Testis (tissue), 3 donors: Measurements from ENCODE around the gene GFPT2. TPM values are rescaled to one million over a fixed set of nuclear protein-coding genes. Genes with fewer than 3 reads are reported as not detected.

Source experiments
- DNase-seq: peaks from one replicate; pipeline ENCODE4 v3.0.0-alpha.2; 2019
- H3K27ac ChIP-seq, 2 donors: fragments of 200-600 bp; sonication (generic); one replicate each; pipeline ENCODE4 v1.5.1; 2019
- H3K27me3 ChIP-seq: fragments of 200-600 bp; sonication (generic); one replicate; pipeline ENCODE4 v1.5.1; 2019
- H3K36me3 ChIP-seq: fragments of 200-600 bp; sonication (generic); one replicate; pipeline ENCODE4 v1.5.1; 2017; ENCODE audit warnings: low read depth; ENCODE audit errors: missing control alignments
- H3K4me1 ChIP-seq: fragments of 200-600 bp; sonication (generic); one replicate; pipeline ENCODE4 v1.5.1; 2019
- H3K4me3 ChIP-seq, 2 donors: fragments of 200-600 bp; sonication (generic); one replicate each; pipeline ENCODE4 v1.5.1; 2017 to 2019
- H3K9me3 ChIP-seq: fragments of 200-600 bp; sonication (generic); one replicate; pipeline ENCODE4 v1.5.1; 2017
- POLR2A ChIP-seq: fragments of 450-650 bp; IDR thresholded peaks from one replicate; pipeline ENCODE4 v1.6.1; 2017; ENCODE audit warnings: antibody characterized with exemption, mild to moderate bottlenecking, moderate library complexity
- WGBS, 2 donors: methylation state at CpG; one replicate each; pipeline ENCODE4 v1.1.5; 2018; 5-methylcytosine and 5-hydroxymethylcytosine counted together
- intact Hi-C: fragments of 100-400 bp; cut with DNase I; formaldehyde crosslinking; loops from one replicate; pipeline ENCODE4 v1.15.1; 2023; ENCODE audit warnings: low total_unique reads
- polyA plus RNA-seq: library from polyadenylated mRNA; stranded (reverse); fragments of 350-450 nt; fragmentation: Illumina TruSeq; extraction: RNeasy Lipid Tissue Mini Kit (QIAGEN cat#74804); gene quantifications from one replicate; pipeline ENCODE4 v1.2.3, GENCODE V29; 2014; ENCODE audit warnings: low read depth, low replicate concordance; ENCODE audit not compliant: insufficient read depth
- total RNA-seq, 2 donors: library from RNA; depleted of rRNA; stranded (reverse); fragments of >200 nt; gene quantifications; one replicate each; pipeline ENCODE4 v1.2.3, GENCODE V29; 2016
- TF ChIP-seq, protein P1 (sequence below), 3 experiments: fragments of 450-650 bp in 2 of 3; fragments of 200-600 bp in 1 of 3; sonication (generic) in 1 of 3; IDR thresholded peaks; one replicate each; pipeline ENCODE4 v1.5.1; 2016 to 2019; ENCODE audit warnings: antibody characterized with exemption in 3 of 3, mild to moderate bottlenecking in 2 of 3, moderate library complexity in 1 of 3

GFPT2 gene
- total and polyA plus RNA-seq, 3 donors from 2014 or later: 17.6 to 21.7 (median 17.9) TPM

GRCh38 chr5:180370861-180371641 is 17.9 kb upstream of the GFPT2 start:
- TF ChIP-seq POLR2A: no peak
- TF ChIP-seq, protein P1, sequence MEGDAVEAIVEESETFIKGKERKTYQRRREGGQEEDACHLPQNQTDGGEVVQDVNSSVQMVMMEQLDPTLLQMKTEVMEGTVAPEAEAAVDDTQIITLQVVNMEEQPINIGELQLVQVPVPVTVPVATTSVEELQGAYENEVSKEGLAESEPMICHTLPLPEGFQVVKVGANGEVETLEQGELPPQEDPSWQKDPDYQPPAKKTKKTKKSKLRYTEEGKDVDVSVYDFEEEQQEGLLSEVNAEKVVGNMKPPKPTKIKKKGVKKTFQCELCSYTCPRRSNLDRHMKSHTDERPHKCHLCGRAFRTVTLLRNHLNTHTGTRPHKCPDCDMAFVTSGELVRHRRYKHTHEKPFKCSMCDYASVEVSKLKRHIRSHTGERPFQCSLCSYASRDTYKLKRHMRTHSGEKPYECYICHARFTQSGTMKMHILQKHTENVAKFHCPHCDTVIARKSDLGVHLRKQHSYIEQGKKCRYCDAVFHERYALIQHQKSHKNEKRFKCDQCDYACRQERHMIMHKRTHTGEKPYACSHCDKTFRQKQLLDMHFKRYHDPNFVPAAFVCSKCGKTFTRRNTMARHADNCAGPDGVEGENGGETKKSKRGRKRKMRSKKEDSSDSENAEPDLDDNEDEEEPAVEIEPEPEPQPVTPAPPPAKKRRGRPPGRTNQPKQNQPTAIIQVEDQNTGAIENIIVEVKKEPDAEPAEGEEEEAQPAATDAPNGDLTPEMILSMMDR (IDR thresholded peaks at IDR 0.05): no peak
- DNase-seq: no peak
- intact Hi-C loops: no loop called here
- 64 to 90% methylated on average over 9 to 24 of the region's 24 CpGs for WGBS, 2 donors
- H3K27ac ChIP-seq: no peak overlapping the region
- H3K4me3 ChIP-seq: no peak overlapping the region
- no peaks in the 10 kb centered on the region for H3K27me3 ChIP-seq
- no peaks in the 10 kb centered on the region for H3K4me1 ChIP-seq
- H3K36me3 ChIP-seq: no peaks in the 10 kb centered on the region
- H3K9me3 ChIP-seq: no peaks in the 10 kb centered on the region

DNA sequence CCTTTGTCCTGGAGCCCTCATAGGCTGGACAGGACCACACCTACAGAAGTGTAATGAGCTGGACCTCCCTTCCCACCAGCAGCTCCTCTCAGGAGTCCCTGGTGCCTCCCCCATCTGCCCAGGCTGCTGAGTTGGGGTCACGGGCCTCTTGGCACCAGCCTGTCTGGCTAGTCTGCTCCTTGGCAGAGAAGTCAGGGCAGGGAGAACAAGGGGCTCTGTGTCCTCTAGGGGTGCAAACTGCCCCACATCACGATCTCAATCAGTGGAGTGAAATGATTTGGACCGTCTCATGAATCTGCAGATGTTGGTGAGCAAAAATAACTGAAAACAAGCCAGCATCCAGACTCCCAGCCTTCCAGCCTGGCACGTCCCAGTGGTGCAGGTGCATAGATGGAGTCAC is 14.9 kb upstream of the GFPT2 start:
- H3K36me3 ChIP-seq: no peaks in the 10 kb centered on the region
- TF ChIP-seq POLR2A: no peak
- intact Hi-C loops: no loop called here
- H3K4me1 ChIP-seq: no peaks in the 10 kb centered on the region
- DNase-seq: no peak
- H3K9me3 ChIP-seq: no peaks in the 10 kb centered on the region
- H3K4me3 ChIP-seq: no peak overlapping the region
- no peaks in the 10 kb centered on the region for H3K27me3 ChIP-seq
- 69 to 92% methylated on average over 3 to 4 of the region's 4 CpGs for WGBS, 2 donors
- H3K27ac ChIP-seq: no peak overlapping the region

DNA sequence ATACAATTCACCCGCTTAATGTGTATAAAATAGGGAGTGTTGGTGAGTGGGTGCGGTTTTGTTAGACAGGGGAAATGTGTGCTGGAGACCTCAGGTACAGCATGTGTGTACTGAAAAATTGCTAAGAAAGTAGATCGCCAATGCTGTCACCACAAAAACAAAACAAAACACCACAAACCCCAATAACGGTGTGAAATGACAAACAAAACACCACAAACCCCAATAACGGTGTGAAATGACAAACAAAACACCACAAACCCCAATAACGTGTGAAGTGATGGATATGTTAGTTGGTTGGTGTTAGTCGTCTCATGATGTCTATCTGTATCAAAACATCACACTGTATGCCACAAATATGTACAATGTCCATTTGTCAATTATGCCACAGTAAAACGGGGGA is 14.2 kb upstream of the GFPT2 start:
- intact Hi-C loops: no loop called here
- no peaks in the 10 kb centered on the region for H3K4me1 ChIP-seq
- no peaks in the 10 kb centered on the region for H3K27me3 ChIP-seq
- no peak for DNase-seq
- TF ChIP-seq, protein P1 (IDR thresholded peaks at IDR 0.05): no peak
- TF ChIP-seq POLR2A: no peak
- H3K36me3 ChIP-seq: no peaks in the 10 kb centered on the region
- no peaks in the 10 kb centered on the region for H3K9me3 ChIP-seq
- no peak overlapping the region for H3K4me3 ChIP-seq
- H3K27ac ChIP-seq: no peak overlapping the region
- WGBS, 2 donors: 91 to 94% methylated on average over 8 of the region's 8 CpGs

DNA sequence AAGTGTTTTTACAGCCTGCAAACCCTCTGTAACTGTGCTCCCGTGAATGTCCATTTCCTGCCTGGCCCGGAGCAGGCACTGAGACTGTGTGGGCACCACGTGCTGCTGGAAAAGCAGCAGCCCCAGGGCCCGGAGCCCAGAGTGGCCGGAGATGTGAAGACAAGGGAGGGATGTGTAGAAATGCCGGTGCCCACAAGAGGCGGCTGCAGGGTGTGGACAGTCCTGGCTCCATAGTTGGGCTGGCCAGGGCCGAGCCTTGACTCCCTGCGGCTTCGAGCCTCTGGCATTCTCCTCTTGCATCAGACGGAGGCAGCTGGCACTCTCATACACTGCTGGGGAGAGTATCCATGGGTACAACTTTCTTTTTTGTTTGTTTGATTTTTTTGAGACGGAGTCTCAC is 13.2 kb upstream of the GFPT2 start:
- Histone ChIP-seq H3K9me3 (no peaks in the 10 kb centered on the region), H3K36me3 (no peaks in the 10 kb centered on the region), H3K4me1 (no peaks in the 10 kb centered on the region), H3K27me3 (no peaks in the 10 kb centered on the region), H3K4me3 (no peak overlapping the region), H3K27ac (no peak overlapping the region)
- 84 to 88% methylated on average over 12 of the region's 12 CpGs for WGBS, 2 donors
- intact Hi-C loops: no loop called here
- DNase-seq: no peak
- no peak for TF ChIP-seq POLR2A
- TF ChIP-seq, protein P1 (IDR thresholded peaks at IDR 0.05): no peak

GRCh38 chr5:180365829-180366228 is 12.7 kb upstream of the GFPT2 start:
- no peak for TF ChIP-seq POLR2A
- TF ChIP-seq, protein P1 (IDR thresholded peaks at IDR 0.05): no peak
- WGBS, 2 donors: 83 to 90% methylated on average over 4 of the region's 4 CpGs

More at GRCh38 chr5:180365829-180366228, 12.7 kb upstream of the GFPT2 start:
- no peaks in the 10 kb centered on the region for H3K4me1 ChIP-seq
- H3K9me3 ChIP-seq: no peaks in the 10 kb centered on the region
- no peaks in the 10 kb centered on the region for H3K27me3 ChIP-seq
- intact Hi-C loops: no loop called here
- no peak overlapping the region for H3K4me3 ChIP-seq
- no peaks in the 10 kb centered on the region for H3K36me3 ChIP-seq
- H3K27ac ChIP-seq: no peak overlapping the region
- DNase-seq: no peak
